OCI-LY3 (cell line): ENCODE measurements around the gene TMEFF2.

ENCODE experiments used
- H2AFZ ChIP-seq: fragments of 200-600, 300-600 bp; shearing (Covaris generic); 2 replicates; pipeline ENCODE4 v1.6.0; 2014; ENCODE audit warnings: antibody characterized with exemption, low read depth, low read length
- H3K27ac ChIP-seq: fragments of 200-600, 300-600 bp; sonication (generic); 2 replicates; pipeline ENCODE4 v1.5.1; 2014; ENCODE audit warnings: mild to moderate bottlenecking, low read length, moderate library complexity, mixed read lengths
- H3K27me3 ChIP-seq: fragments of 200-600, 300-600 bp; sonication (generic); 2 replicates; pipeline ENCODE4 v1.6.1; 2014; ENCODE audit warnings: low read depth, low read length, mixed read lengths
- H3K36me3 ChIP-seq: fragments of 200-600, 300-600 bp; sonication (generic); replicated peaks from 2 replicates; pipeline ENCODE3; 2014; ENCODE audit warnings: low read depth, low read length, mixed read lengths
- H3K4me1 ChIP-seq: fragments of 300-600, 200-600 bp; sonication (generic); 2 replicates; pipeline ENCODE4 v1.6.1; 2014; ENCODE audit warnings: low read length, mixed read lengths
- H3K4me2 ChIP-seq: fragments of 200-600, 300-600 bp; sonication (generic); 2 replicates; pipeline ENCODE4 v1.6.1; 2014; ENCODE audit warnings: low read length, mixed read lengths
- H3K4me3 ChIP-seq: fragments of 300-600, 200-600 bp; sonication (generic); 2 replicates; pipeline ENCODE4 v1.5.1; 2014; ENCODE audit warnings: antibody characterized with exemption, mild to moderate bottlenecking, low read length, moderate library complexity
- H3K79me2 ChIP-seq: fragments of 300-600, 200-600 bp; shearing (Covaris generic); 2 replicates; pipeline ENCODE4 v1.6.1; 2014; ENCODE audit warnings: mild to moderate bottlenecking, low read length, mixed read lengths
- H3K9ac ChIP-seq: fragments of 300-600, 200-600 bp; shearing (Covaris generic); 2 replicates; pipeline ENCODE4 v1.6.0; 2014; ENCODE audit warnings: mild to moderate bottlenecking, low read length, moderate library complexity
- H3K9me3 ChIP-seq: fragments of 200-600, 300-600 bp; shearing (Covaris generic); 2 replicates; pipeline ENCODE4 v1.6.1; 2014; ENCODE audit warnings: low read length, mixed read lengths; ENCODE audit not compliant: insufficient read depth
- H4K20me1 ChIP-seq: fragments of 200-600, 300-600 bp; sonication (generic); 2 replicates; pipeline ENCODE4 v1.6.1; 2016; ENCODE audit warnings: low read length, mixed read lengths; ENCODE audit not compliant: insufficient read depth
- CTCF ChIP-seq: fragments of 200-600, 300-600 bp; sonication (generic); IDR thresholded peaks from 2 replicates; pipeline ENCODE4 v1.5.1; 2014; ENCODE audit warnings: antibody characterized with exemption, low read length, low read depth
- EZH2phosphoT487 ChIP-seq: fragments of 200-600 bp; shearing (Covaris generic); IDR thresholded peaks from 2 replicates; pipeline ENCODE4 v1.6.1; 2018; ENCODE audit warnings: antibody characterized with exemption, mixed run types, low read depth

TMEFF2 gene

GRCh38 chr2:191961556-191961955 is 233.2 kb downstream of the TMEFF2 start:
- no peaks in the 10 kb centered on the region for H4K20me1 ChIP-seq
- no peak overlapping the region for H3K4me3 ChIP-seq
- no peak for TF ChIP-seq CTCF
- no peak for TF ChIP-seq EZH2phosphoT487
- H2AFZ ChIP-seq = no peak overlapping the region
- no peaks in the 10 kb centered on the region for H3K9me3 ChIP-seq
- H3K79me2 ChIP-seq = no peaks in the 10 kb centered on the region
- no peak overlapping the region for H3K4me2 ChIP-seq
- H3K36me3 ChIP-seq = no peaks in the 10 kb centered on the region
- peaks cover 11% of the 10 kb centered on the region for H3K4me1 ChIP-seq
- H3K27me3 ChIP-seq = no peaks in the 10 kb centered on the region
- H3K9ac ChIP-seq = no peak overlapping the region
- H3K27ac ChIP-seq = no peak overlapping the region

- H3K36me3 ChIP-seq = no peaks in the 10 kb centered on the region
- no peak overlapping the region for H3K27ac ChIP-seq
- H3K4me1 ChIP-seq = peaks cover 11% of the 10 kb centered on the region
- no peaks in the 10 kb centered on the region for H3K9me3 ChIP-seq
- no peak for TF ChIP-seq EZH2phosphoT487
- TF ChIP-seq CTCF = no peak
- H4K20me1 ChIP-seq = no peaks in the 10 kb centered on the region
- H3K4me2 ChIP-seq = no peak overlapping the region
- no peak overlapping the region for H3K9ac ChIP-seq
- no peak overlapping the region for H3K4me3 ChIP-seq
- H3K27me3 ChIP-seq = no peaks in the 10 kb centered on the region
- H2AFZ ChIP-seq = no peak overlapping the region
- no peaks in the 10 kb centered on the region for H3K79me2 ChIP-seq
These were observed 235.5 kb downstream of the TMEFF2 start for GRCh38 chr2:191959209-191959608.

GRCh38 chr2:191957996-191958860 is 236.5 kb downstream of the TMEFF2 start:
- peak overlapping the region; percentile 2; the same call in 1 of the 2 replicates for H2AFZ ChIP-seq
- peak overlapping the region; percentile 33 for H3K4me2 ChIP-seq
- H3K27ac ChIP-seq = no peak overlapping the region

More at GRCh38 chr2:191957996-191958860, 236.5 kb downstream of the TMEFF2 start:
- Histone ChIP-seq H3K4me1 (peaks cover 11% of the 10 kb centered on the region), H3K9me3 (no peaks in the 10 kb centered on the region), H3K9ac (no peak overlapping the region), H3K79me2 (no peaks in the 10 kb centered on the region), H4K20me1 (no peaks in the 10 kb centered on the region), H3K36me3 (no peaks in the 10 kb centered on the region), H3K27me3 (no peaks in the 10 kb centered on the region), H3K4me3 (no peak overlapping the region)
- TF ChIP-seq EZH2phosphoT487 (no peak), CTCF (no peak)
